WTC11 (cell line): ENCODE data around the gene ABHD10. TPM values are rescaled to one million over a fixed set of nuclear protein-coding genes. Genes with fewer than 3 reads are reported as not detected.

Experiments used
- ATAC-seq: fragments of 200-7000 bp; cut with Tn5 transposase; 2 replicates; pipeline ENCODE4 v1.10.0; 2021; ENCODE audit warnings: mild to moderate bottlenecking, moderate library complexity
- CTCF ChIA-PET: fragments of 300-600 bp; sonication (Branson Sonifier 250); formaldehyde crosslinking; loops from one replicate; lab custom pipeline; 2021; ENCODE audit warnings: antibody characterized with exemption; lab: Charles Lee
- POLR2A ChIA-PET: fragments of 350-600 bp; sonication (Branson Sonifier 250); formaldehyde crosslinking; loops from one replicate; lab custom pipeline; 2021; ENCODE audit warnings: antibody characterized with exemption; lab: Charles Lee
- DNase-seq: peaks from one replicate; pipeline ENCODE4 v3.0.0; 2021; ENCODE audit warnings: low spot score
- H3K27ac Mint-ChIP-seq: 2 replicates; pipeline ENCODE4 v1.8.0; 2021; ENCODE audit warnings: mixed read lengths
- H3K27me3 Mint-ChIP-seq: 2 replicates; pipeline ENCODE4 v1.8.0; 2021; ENCODE audit warnings: low read depth, mild to moderate bottlenecking, moderate library complexity, mixed read lengths
- H3K36me3 Mint-ChIP-seq: 2 replicates; pipeline ENCODE4 v1.8.0; 2021; ENCODE audit warnings: mixed read lengths
- H3K4me1 Mint-ChIP-seq: 2 replicates; pipeline ENCODE4 v1.8.0; 2022; ENCODE audit warnings: mixed read lengths
- H3K4me3 Mint-ChIP-seq: 2 replicates; pipeline ENCODE4 v1.8.0; 2021; ENCODE audit warnings: mild to moderate bottlenecking, moderate library complexity, mixed read lengths
- H3K9me3 Mint-ChIP-seq: 2 replicates; pipeline ENCODE4 v1.8.0; 2021; ENCODE audit warnings: mixed read lengths
- CTCF ChIP-seq: fragments of 200-600 bp; IDR thresholded peaks from 2 replicates; pipeline ENCODE4 v1.8.0; 2022; ENCODE audit warnings: antibody characterized with exemption
- ERG ChIP-seq: fragments of 250-450 bp; sonication (Bioruptor Pico); IDR thresholded peaks from 2 replicates; pipeline ENCODE4 v1.8.0; 2021; ENCODE audit warnings: mild to moderate bottlenecking
- ETV6 ChIP-seq: sonication (generic); formaldehyde crosslinking; IDR thresholded peaks from 2 replicates; pipeline ENCODE4 v1.8.1; 2022; ENCODE audit warnings: mild to moderate bottlenecking, missing genetic modification reagents
- GRHL2 ChIP-seq: fragments of 250-450 bp; sonication (Bioruptor Pico); IDR thresholded peaks from 2 replicates; pipeline ENCODE4 v1.8.0; 2022; ENCODE audit warnings: mild to moderate bottlenecking, moderate library complexity; ENCODE audit not compliant: insufficient replicate concordance, severe bottlenecking
- NFE2L1 ChIP-seq: sonication (generic); formaldehyde crosslinking; IDR thresholded peaks from 2 replicates; pipeline ENCODE4 v1.8.1; 2023; ENCODE audit warnings: missing genetic modification reagents
- NR3C1 ChIP-seq: sonication (generic); formaldehyde crosslinking; conservative IDR thresholded peaks from 2 replicates; pipeline ENCODE4 v1.8.1; 2023; ENCODE audit warnings: low read depth, mild to moderate bottlenecking, missing genetic modification reagents
- PRDM15 ChIP-seq: sonication (generic); formaldehyde crosslinking; IDR thresholded peaks from 2 replicates; pipeline ENCODE4 v1.8.0; 2022; ENCODE audit warnings: missing genetic modification reagents
- SMAD4 ChIP-seq: sonication (generic); formaldehyde crosslinking; IDR thresholded peaks from 2 replicates; pipeline ENCODE4 v1.8.0; 2022; ENCODE audit warnings: mild to moderate bottlenecking, missing genetic modification reagents
- USF2 ChIP-seq: sonication (generic); formaldehyde crosslinking; IDR thresholded peaks from 2 replicates; pipeline ENCODE4 v1.8.1; 2023; ENCODE audit warnings: mild to moderate bottlenecking, missing genetic modification reagents, moderate library complexity
- ZBTB21 ChIP-seq: sonication (generic); formaldehyde crosslinking; IDR thresholded peaks from 2 replicates; pipeline ENCODE4 v1.8.1; 2023; ENCODE audit warnings: mild to moderate bottlenecking, missing genetic modification reagents, borderline replicate concordance
- ZNF121 ChIP-seq: sonication (generic); formaldehyde crosslinking; IDR thresholded peaks from 2 replicates; pipeline ENCODE4 v1.8.0; 2023; ENCODE audit warnings: missing genetic modification reagents
- ZNF138 ChIP-seq: sonication (generic); formaldehyde crosslinking; conservative IDR thresholded peaks from 2 replicates; pipeline ENCODE4 v1.8.1; 2022; ENCODE audit warnings: mild to moderate bottlenecking, moderate library complexity, missing genetic modification reagents
- ZNF232 ChIP-seq: sonication (generic); formaldehyde crosslinking; IDR thresholded peaks from 2 replicates; pipeline ENCODE4 v1.8.0; 2022; ENCODE audit warnings: mild to moderate bottlenecking, missing genetic modification reagents
- ZNF532 ChIP-seq: fragments of 250-450 bp; sonication (Bioruptor Pico); IDR thresholded peaks from 2 replicates; pipeline ENCODE4 v1.9.0; 2021; ENCODE audit warnings: mild to moderate bottlenecking, borderline replicate concordance
- total RNA-seq: library from RNA; stranded (reverse); gene quantifications from 3 replicates; pipeline ENCODE4 v1.2.3, GENCODE V29; 2021

The ABHD10 gene
- total RNA-seq, 1 experiment from 2014 or later = 27.6 TPM

GRCh38 chr3:112020674-112021085 is 41.9 kb downstream of the ABHD10 start:
- Mint-ChIP-seq H3K36me3 (no peaks in the 10 kb centered on the region), H3K4me3 (no peak overlapping the region)
- CTCF ChIA-PET = no interaction called here

More at GRCh38 chr3:112020674-112021085, 41.9 kb downstream of the ABHD10 start:
- Mint-ChIP-seq H3K27ac (no peak overlapping the region), H3K9me3 (peaks cover 15% of the 10 kb centered on the region), H3K4me1 (no peaks in the 10 kb centered on the region; the same call in 1 of the 2 replicates)
- ATAC-seq = no peak
- POLR2A ChIA-PET = no interaction called here
- TF ChIP-seq SMAD4 (CRISPR knock-in tag) = no peak
- TF ChIP-seq GRHL2 = no peak
- TF ChIP-seq ETV6 (CRISPR knock-in tag) = no peak
- TF ChIP-seq CTCF = no peak
- TF ChIP-seq USF2 (CRISPR knock-in tag) = no peak
- no peak for TF ChIP-seq ERG (CRISPR knock-in tag)
- no peak for TF ChIP-seq ZNF138 (CRISPR knock-in tag)
- no peak for TF ChIP-seq NR3C1 (CRISPR knock-in tag)
- no peak for TF ChIP-seq ZNF232 (CRISPR knock-in tag)
- no peak for TF ChIP-seq NFE2L1 (CRISPR knock-in tag)
- no peak for TF ChIP-seq ZNF121 (CRISPR knock-in tag)
- TF ChIP-seq ZBTB21 (CRISPR knock-in tag) = no peak
- no peak for TF ChIP-seq ZNF532 (CRISPR knock-in tag)
- TF ChIP-seq PRDM15 (CRISPR knock-in tag) = no peak
- TF ChIP-seq, all 79 proteins: peak for 0
- no peaks in the 10 kb centered on the region; the same call in 1 of the 2 replicates for H3K27me3 Mint-ChIP-seq
- DNase-seq = no peak
